ENCODE results near the gene TEAD4. TPM values are rescaled to one million over a fixed set of nuclear protein-coding genes. Genes with fewer than 3 reads are reported as not detected.
A peak's percentile ranks its signal among the peaks of the same experiment; 100 is the strongest.

TEAD4 gene
- total and polyA plus RNA-seq, 2 donors from 2014 or later, result 19.8 to 40.9 TPM

DNA sequence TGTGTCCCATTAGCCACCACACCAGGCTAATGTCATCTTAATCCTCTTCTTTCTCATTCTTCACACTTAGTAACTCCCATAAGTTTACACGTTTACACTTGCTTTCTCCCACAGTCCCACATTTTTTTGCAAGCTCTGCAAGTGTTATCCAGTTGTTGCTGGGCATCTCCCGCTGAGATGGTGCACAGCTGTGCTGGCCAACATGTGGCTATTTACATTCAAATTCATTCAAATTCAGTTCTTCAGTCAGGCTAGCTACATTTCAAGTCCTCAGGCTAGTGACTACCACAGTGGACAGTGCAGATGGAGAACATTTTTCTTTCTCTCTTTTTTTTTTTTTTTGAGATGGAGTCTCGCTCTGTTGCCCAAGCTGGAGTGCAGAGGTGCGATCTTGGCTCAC, 9.8 kb upstream of the TEAD4 start:
- peaks cover 0 to 2% (median 0%) of the 10 kb centered on the region in 3 donors for H3K4me1 ChIP-seq (ENCODE audit: control insufficient read depth in 2 of 3, insufficient read depth in 2 of 3, low read depth in 1 of 3, low read length in 3 of 3)
- no peaks in the 10 kb centered on the region for H3K36me3 ChIP-seq (ENCODE audit: control insufficient read depth in 2 of 3, insufficient read depth in 3 of 3, low read length in 3 of 3)
- intact Hi-C loops (cut with DNase I), result no loop called here
- DNase-seq, result no peak
- H3K27ac ChIP-seq (ENCODE audit: low read depth in 2 of 2, low read length in 2 of 2), result no peak overlapping the region
- TF ChIP-seq, protein P1, sequence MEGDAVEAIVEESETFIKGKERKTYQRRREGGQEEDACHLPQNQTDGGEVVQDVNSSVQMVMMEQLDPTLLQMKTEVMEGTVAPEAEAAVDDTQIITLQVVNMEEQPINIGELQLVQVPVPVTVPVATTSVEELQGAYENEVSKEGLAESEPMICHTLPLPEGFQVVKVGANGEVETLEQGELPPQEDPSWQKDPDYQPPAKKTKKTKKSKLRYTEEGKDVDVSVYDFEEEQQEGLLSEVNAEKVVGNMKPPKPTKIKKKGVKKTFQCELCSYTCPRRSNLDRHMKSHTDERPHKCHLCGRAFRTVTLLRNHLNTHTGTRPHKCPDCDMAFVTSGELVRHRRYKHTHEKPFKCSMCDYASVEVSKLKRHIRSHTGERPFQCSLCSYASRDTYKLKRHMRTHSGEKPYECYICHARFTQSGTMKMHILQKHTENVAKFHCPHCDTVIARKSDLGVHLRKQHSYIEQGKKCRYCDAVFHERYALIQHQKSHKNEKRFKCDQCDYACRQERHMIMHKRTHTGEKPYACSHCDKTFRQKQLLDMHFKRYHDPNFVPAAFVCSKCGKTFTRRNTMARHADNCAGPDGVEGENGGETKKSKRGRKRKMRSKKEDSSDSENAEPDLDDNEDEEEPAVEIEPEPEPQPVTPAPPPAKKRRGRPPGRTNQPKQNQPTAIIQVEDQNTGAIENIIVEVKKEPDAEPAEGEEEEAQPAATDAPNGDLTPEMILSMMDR (IDR thresholded peaks at IDR 0.05; ENCODE audit: borderline replicate concordance, extremely low read depth, insufficient read depth), result no peak
- no peak overlapping the region for H3K9ac ChIP-seq (ENCODE audit: low read length in 3 of 3)
- no peak for FAIRE-seq
- H3K4me3 ChIP-seq (ENCODE audit: low read length in 3 of 3), result no peak overlapping the region
- no peaks in the 10 kb centered on the region for H3K27me3 ChIP-seq (ENCODE audit: control insufficient read depth, insufficient read depth, low read length)
- H3K9me3 ChIP-seq (ENCODE audit: control insufficient read depth in 2 of 3, insufficient read depth in 1 of 3, low read length in 3 of 3), result no peaks in the 10 kb centered on the region

DNA sequence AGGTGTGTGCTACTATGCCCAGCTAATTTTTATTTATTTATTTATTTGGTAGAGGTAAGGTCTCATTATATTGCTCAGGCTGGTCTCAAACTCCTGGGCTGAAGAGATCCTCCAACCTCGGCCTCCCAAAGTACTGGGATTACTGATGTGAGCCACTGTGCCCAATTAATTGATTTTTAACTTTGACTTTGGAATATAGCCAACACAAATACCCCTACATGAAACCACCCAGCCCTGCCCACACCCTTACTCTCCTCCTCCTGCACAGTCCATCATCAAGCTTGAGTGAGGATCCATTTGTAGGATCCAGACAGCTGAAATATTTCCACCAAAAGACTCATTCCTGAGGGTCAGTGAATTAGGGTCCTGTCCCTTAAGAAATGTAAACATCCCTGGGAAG, 3.3 kb upstream of the TEAD4 start:
- intact Hi-C loops (cut with DNase I), result no loop called here

DNA sequence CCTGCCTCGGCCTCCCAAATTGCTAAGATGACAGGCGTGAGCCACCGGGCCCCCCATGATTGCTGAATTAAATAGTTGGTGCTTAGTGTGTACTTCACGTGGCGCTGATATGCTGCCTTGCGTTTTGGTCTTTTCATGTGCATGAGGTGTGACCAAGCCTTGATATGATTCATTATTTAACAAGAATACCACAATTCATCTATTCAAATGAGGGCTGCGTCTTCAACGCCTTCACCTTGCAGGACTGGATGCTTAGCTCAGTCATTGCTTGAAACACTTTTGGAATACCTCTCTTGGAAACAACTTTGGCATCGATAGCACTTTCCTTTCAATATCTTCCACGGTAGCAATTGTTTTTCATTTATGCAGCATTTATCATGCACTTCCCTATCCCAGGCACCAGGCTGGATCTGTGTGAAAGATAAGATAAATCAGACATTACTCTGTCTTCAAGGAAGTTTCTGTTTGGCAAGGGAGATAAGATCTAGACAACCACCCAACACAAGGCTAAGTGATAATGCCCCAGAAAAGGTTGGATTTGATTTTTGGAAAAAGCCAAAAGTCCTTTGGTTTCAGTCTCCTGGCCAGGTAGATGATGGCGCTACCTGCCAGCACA, 1.3 kb upstream of the TEAD4 start:
- FAIRE-seq (no peak), DNase-seq (peak in 1 of 5 donors; percentile 13)
- no peaks in the 10 kb centered on the region for H3K36me3 ChIP-seq (ENCODE audit: control insufficient read depth in 2 of 3, insufficient read depth in 3 of 3, low read length in 3 of 3)
- H3K27me3 ChIP-seq (ENCODE audit: control insufficient read depth, insufficient read depth, low read length), result no peaks in the 10 kb centered on the region
- TF ChIP-seq, protein P1 (IDR thresholded peaks at IDR 0.05; ENCODE audit: borderline replicate concordance, extremely low read depth, insufficient read depth), result no peak
- H3K9me3 ChIP-seq (ENCODE audit: control insufficient read depth in 2 of 3, insufficient read depth in 1 of 3, low read length in 3 of 3), result no peaks in the 10 kb centered on the region
- peaks cover 4 to 18% (median 10%) of the 10 kb centered on the region in 3 donors for H3K4me1 ChIP-seq (ENCODE audit: control insufficient read depth in 2 of 3, insufficient read depth in 2 of 3, low read depth in 1 of 3, low read length in 3 of 3)
- peak overlapping the region; percentile 33 to 38 for H3K27ac ChIP-seq (ENCODE audit: low read depth in 2 of 2, low read length in 2 of 2)
- intact Hi-C loops (cut with DNase I), result no loop called here
- H3K4me3 ChIP-seq (ENCODE audit: low read length in 3 of 3), result peak overlapping the region; percentile 21 to 73 (median 46)
- H3K9ac ChIP-seq (ENCODE audit: low read length in 3 of 3), result peak overlapping the region in 1 of 3 donors; percentile 83

More for the DNA sequence above, 3.3 kb upstream of the TEAD4 start:
- DNase-seq (no peak), FAIRE-seq (no peak)
- H3K4me3 ChIP-seq (ENCODE audit: low read length in 3 of 3), result no peak overlapping the region
- H3K9ac ChIP-seq (ENCODE audit: low read length in 3 of 3), result no peak overlapping the region
- H3K27me3 ChIP-seq (ENCODE audit: control insufficient read depth, insufficient read depth, low read length), result no peaks in the 10 kb centered on the region
- peaks cover 4 to 16% (median 10%) of the 10 kb centered on the region in 3 donors for H3K4me1 ChIP-seq (ENCODE audit: control insufficient read depth in 2 of 3, insufficient read depth in 2 of 3, low read depth in 1 of 3, low read length in 3 of 3)
- no peak overlapping the region for H3K27ac ChIP-seq (ENCODE audit: low read depth in 2 of 2, low read length in 2 of 2)
- no peaks in the 10 kb centered on the region for H3K9me3 ChIP-seq (ENCODE audit: control insufficient read depth in 2 of 3, insufficient read depth in 1 of 3, low read length in 3 of 3)
- no peaks in the 10 kb centered on the region for H3K36me3 ChIP-seq (ENCODE audit: control insufficient read depth in 2 of 3, insufficient read depth in 3 of 3, low read length in 3 of 3)
- TF ChIP-seq, protein P1 (IDR thresholded peaks at IDR 0.05; ENCODE audit: borderline replicate concordance, extremely low read depth, insufficient read depth), result no peak
